Measurements from ENCODE around the gene UCKL1.

The UCKL1 gene

GRCh38 chr20:63945921-63946920 is 10.0 kb downstream of the UCKL1 start:
- Histone ChIP-seq H3K4me2 (ENCODE audit: low read length) (no peak overlapping the region), H3K36me3 (ENCODE audit: control insufficient read depth, insufficient read depth, low read length) (no peaks in the 10 kb centered on the region), H3K79me2 (peaks cover 33% of the 10 kb centered on the region), H3K9ac (no peak overlapping the region), H3K9me3 (ENCODE audit: control insufficient read depth, low read length) (no peaks in the 10 kb centered on the region), H3K4me3 (ENCODE audit: low read depth, low read length) (no peak overlapping the region), H2AFZ (no peak overlapping the region), H3K4me1 (peaks cover 24% of the 10 kb centered on the region), H3K27me3 (ENCODE audit: control insufficient read depth, insufficient read depth, low read length) (no peaks in the 10 kb centered on the region), H3K27ac (no peak overlapping the region)
- no peak for TF ChIP-seq CTCF (IDR thresholded peaks at IDR 0.05)

- Histone ChIP-seq H3K4me3 (ENCODE audit: low read depth, low read length) (no peak overlapping the region), H2AFZ (no peak overlapping the region), H3K4me1 (peaks cover 14% of the 10 kb centered on the region), H3K9me3 (ENCODE audit: control insufficient read depth, low read length) (no peaks in the 10 kb centered on the region), H3K4me2 (ENCODE audit: low read length) (no peak overlapping the region), H3K36me3 (ENCODE audit: control insufficient read depth, insufficient read depth, low read length) (no peaks in the 10 kb centered on the region), H3K27me3 (ENCODE audit: control insufficient read depth, insufficient read depth, low read length) (no peaks in the 10 kb centered on the region), H3K79me2 (peaks cover 30% of the 10 kb centered on the region), H3K9ac (no peak overlapping the region), H3K27ac (no peak overlapping the region)
- TF ChIP-seq CTCF (IDR thresholded peaks at IDR 0.05) = no peak
Measured at GRCh38 chr20:63945031-63945658, 11.1 kb downstream of the UCKL1 start.

- H3K4me2 ChIP-seq (ENCODE audit: low read length) = no peak overlapping the region
- peaks cover 10% of the 10 kb centered on the region for H3K4me1 ChIP-seq
- no peaks in the 10 kb centered on the region for H3K36me3 ChIP-seq (ENCODE audit: control insufficient read depth, insufficient read depth, low read length)
- no peaks in the 10 kb centered on the region for H3K9me3 ChIP-seq (ENCODE audit: control insufficient read depth, low read length)
- no peaks in the 10 kb centered on the region for H3K27me3 ChIP-seq (ENCODE audit: control insufficient read depth, insufficient read depth, low read length)
- peaks cover 32% of the 10 kb centered on the region for H3K79me2 ChIP-seq
- H3K4me3 ChIP-seq (ENCODE audit: low read depth, low read length) = no peak overlapping the region
- H2AFZ ChIP-seq = no peak overlapping the region
- no peak overlapping the region for H3K27ac ChIP-seq
- H3K9ac ChIP-seq = no peak overlapping the region
- no peak for TF ChIP-seq CTCF (IDR thresholded peaks at IDR 0.05)
Measured at GRCh38 chr20:63944078-63944941, 11.9 kb downstream of the UCKL1 start.

- Histone ChIP-seq H3K27ac (no peak overlapping the region), H3K27me3 (ENCODE audit: control insufficient read depth, insufficient read depth, low read length) (no peaks in the 10 kb centered on the region)
Measured at GRCh38 chr20:63943808-63944077, 12.5 kb downstream of the UCKL1 start.

More at GRCh38 chr20:63943808-63944077, 12.5 kb downstream of the UCKL1 start:
- no peak overlapping the region for H3K4me2 ChIP-seq (ENCODE audit: low read length)
- no peak overlapping the region for H3K9ac ChIP-seq
- no peak overlapping the region for H2AFZ ChIP-seq
- H3K4me3 ChIP-seq (ENCODE audit: low read depth, low read length) = no peak overlapping the region
- no peak for TF ChIP-seq CTCF (IDR thresholded peaks at IDR 0.05)
- H3K79me2 ChIP-seq = peaks cover 36% of the 10 kb centered on the region
- peaks cover 6% of the 10 kb centered on the region for H3K4me1 ChIP-seq
- H3K36me3 ChIP-seq (ENCODE audit: control insufficient read depth, insufficient read depth, low read length) = no peaks in the 10 kb centered on the region
- no peaks in the 10 kb centered on the region for H3K9me3 ChIP-seq (ENCODE audit: control insufficient read depth, low read length)
